HG02884 (cell line): Measurements from ENCODE around the gene TJP1.

Experiments
- ATAC-seq: cut with Tn5 transposase; IDR thresholded peaks from one replicate; pipeline ENCODE4 v1.9.1; 2021; ENCODE audit warnings: mild to moderate bottlenecking, moderate library complexity; ENCODE audit not compliant: unreplicated experiment

Gene TJP1

DNA sequence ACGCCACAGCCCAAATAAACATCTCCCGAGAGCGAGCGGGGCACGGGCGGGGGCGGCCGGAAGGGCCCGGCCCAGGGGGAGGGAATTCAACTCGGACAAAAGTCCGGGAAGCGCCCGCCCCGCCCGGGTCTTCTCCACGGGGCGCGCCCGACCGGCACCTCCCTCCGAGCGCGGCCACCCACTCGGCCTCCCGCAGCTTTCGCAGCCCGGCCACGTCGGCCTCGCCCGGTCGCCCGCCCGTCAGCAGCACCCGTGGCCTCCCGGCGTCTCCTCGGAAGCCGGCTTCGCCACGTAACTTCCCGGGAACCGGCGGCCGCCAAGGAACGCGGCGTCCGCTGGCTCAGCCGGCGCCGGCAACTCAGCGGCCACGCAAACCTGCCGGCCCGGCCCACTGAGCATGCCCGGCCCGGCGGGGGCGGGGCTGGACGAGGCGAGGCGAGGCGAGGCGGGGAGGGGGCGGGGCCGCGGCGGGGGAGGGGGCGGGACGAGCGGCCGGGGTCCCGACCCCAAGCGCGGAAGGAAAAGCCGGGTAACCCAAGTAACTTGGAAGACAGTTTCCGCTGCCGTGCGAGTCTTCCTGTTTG lies at the start of gene TJP1:
TJP1 (minus strand) TSS at position 369 of the 584 bp plus-strand sequence. CDS start 440 bp downstream, outside the sequence.
- ATAC-seq, result no peak

DNA sequence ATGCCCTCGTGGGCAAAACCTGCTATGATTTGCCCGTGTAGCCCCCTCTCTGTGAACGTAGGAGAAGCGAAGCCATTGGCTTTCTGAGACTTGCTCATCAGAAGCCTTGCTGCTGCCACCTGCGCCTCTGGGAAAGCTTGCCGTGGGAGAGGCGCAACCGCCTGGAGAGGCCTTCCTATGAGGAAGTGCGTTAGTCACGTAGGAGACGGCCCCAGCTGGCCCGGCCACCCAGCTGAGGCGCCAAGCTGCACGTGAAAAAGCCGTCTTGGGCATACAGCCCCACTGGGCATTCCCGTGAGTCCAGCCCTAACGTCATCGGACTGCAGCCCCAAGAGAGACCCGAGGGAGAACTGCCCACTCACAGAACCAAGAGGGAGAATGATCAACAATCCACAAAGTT lies 49.1 kb upstream of the TJP1 start:
- no peak for ATAC-seq

DNA sequence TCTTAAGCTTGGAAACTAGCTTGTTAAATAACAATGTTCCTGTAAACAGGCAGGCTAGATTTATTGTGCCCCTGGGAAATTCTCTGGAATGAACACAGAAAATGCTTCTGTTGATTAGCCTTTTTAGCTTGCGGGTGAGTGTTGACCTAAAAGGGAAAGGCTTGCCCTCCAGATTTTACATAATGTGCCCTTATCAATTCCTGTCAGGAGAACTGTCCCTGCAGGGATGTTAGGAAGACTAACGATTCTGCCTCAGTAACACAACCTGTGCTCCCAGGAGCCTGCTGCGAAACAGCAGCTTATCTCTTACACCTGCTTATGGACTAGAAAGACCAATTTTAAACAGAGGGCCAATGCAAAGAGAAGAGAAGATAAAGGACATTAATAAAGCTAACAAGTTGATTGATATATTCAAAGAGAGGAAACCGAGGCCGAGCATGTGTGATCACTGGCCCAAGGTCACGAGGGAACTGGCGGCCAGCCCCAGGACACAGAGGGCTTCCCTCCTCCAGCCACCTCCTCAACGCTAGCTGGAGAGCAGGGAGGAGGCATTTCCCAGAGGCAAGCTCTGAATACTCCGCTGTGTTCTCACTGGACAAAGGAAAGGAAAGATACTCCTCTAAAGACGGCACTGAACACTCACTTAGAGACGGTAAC lies 48.4 kb upstream of the TJP1 start:
- no peak for ATAC-seq

DNA sequence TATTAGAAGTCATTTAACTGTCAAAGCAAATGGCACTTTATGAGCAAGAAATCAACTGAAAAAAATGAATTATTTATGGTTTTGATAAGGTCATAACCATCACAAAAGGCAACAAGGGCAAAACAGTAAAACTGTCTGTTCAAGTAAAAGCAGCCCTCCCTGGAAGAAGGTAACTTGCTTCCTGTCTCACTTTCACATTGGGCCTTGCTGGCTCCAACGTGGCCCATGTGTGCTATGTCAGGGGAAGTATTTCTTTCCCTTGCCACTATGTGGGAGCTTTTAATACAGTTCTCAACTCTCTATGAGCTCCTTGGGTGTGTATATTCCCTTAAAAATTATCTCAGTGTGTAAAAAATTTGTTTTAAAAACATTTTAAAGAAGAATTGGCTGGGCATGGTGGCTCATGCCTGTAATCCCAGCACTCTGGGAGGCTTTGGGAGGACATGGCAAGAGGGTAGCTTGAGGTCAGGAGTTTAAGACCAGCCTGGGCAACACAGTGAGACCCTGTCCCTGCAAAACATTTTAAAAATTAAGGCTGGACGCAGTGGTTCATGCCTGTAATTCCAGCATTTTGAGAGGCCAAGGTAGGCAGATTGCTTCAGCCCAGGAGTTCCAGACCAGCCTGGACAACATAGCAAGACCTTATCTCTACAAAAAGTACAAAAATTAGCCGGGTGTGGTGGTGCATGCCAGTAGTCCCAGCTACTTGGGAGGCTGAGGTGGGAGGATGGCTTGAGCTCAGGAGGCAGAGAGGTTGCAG lies 45.2 kb upstream of the TJP1 start:
- ATAC-seq, result no peak

DNA sequence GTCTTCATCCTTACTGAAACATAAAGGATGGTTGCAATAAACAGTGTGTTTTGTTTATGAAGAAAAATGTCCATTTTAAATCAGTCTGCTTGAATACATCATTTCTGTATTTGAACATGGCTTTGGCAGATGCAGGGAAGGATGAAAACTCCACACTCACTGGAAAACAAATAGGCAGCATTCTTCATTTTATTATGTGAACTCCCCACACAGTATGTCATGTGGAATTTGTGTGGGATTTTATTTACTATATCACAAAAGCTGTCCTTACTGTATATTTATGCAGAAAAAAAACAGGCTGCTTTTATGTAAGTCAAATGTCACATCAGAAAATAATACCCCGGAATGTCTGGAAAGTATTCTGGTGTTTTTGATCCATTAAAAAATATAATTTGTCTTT lies 44.1 kb upstream of the TJP1 start:
- ATAC-seq, result no peak

DNA sequence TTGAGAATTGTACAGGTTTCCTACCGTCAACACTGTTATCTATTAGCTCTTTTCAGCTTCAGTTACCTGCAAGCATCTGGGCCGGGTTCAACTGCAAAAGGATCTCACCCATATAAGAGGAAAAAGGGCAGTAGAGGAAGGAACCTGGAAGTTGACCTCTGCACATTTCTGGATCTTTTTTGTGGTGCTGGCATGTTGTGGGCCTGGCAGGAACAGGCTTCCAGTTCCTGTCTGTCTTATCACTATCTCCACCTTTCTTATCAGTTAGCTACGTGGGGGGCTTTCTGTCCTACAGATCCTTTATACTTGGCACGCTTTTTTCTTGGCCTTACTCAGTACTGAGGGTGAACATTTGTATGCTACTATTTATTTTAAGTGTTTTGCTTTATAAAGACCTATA lies 42.2 kb upstream of the TJP1 start:
- no peak for ATAC-seq

DNA sequence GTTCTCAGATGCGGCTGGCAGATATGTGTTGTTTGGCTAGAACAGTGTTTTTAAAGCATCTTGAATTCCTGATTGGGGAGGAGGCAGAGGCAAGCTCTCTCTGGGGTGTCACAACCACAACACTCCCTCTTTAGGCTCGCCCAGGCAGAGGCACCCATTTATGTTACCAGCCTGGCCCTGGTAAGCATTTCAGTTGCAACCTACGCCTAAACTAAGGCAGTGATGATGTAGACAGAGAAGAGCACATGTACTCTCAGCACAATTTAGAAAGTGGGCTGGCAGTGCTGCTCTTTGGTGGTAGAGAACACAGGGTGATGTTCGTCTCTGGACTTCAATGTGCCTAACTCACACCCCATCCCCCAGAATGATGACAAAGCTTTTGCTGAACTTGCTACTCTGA lies 41.2 kb upstream of the TJP1 start:
- no peak for ATAC-seq

DNA sequence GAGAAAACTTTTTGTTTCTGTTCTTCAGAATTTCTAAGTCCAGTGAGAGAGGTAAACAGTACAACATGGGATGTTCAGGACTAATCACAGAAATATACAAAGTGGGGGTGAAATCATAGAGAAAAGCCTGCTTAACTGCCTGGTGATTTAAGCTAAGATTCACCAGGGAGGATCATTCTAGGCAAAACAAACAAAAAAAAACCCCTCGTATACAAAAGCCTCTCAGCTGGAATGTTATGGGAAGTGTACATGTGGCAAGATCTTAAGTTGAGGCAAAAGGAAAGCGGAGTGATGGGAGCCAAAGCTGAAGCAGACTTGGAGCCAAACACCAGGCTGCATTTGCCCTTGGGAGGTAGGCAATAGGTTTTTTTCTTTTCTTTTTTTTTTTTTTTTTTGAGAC lies 40.0 kb upstream of the TJP1 start:
- no peak for ATAC-seq

DNA sequence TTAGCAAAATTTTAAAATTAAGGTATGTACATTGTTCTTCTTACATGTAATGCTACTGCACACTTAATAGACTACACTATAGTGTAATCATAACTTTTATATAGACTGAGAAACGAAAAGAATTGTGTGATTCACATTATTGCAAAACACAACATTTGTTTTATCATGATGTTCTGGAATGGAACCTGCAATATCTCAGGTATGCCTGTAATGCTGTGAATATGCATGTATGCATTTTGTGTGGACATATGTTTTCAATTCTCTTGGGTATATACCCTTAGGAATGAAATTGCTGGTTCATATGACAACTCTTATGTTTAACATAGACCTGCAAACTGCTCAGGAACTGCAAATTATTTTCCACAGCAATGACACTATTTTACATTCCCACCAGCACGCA lies 38.6 kb upstream of the TJP1 start:
- no peak for ATAC-seq

DNA sequence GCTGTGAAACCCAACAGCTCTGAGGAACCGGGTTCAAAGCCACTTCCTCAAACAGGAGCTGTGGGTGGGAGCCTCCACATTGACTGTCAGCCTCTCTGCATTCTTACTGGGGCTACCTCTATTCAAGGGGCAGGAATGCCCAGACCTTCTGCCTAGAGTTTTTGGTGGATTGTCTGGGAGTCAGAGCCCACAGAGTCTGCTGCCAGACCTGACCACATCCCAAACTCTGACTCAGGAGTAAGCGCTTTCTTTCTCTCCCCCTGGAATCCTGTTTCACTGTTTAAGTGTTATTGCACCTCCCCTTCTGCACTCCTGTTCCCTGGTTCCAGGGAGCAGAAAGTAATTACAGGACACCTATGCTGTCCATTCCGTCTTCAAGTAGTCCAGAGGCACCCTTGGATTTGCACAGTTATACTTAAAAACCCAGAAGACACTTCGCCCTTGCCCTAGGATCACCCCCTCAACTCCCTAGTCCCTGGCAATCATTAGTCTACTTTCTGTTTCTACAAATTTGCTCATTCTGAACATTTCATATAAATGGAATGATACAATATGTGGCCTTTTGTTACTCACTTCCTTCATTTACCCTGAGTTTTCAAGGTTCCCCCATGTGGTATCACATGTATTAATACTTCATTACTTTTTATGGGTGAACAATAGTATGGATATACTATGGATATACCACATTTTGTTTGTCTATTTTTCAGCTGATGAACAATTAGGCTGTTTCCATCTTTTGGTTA lies 37.9 kb upstream of the TJP1 start:
- ATAC-seq, result no peak

DNA sequence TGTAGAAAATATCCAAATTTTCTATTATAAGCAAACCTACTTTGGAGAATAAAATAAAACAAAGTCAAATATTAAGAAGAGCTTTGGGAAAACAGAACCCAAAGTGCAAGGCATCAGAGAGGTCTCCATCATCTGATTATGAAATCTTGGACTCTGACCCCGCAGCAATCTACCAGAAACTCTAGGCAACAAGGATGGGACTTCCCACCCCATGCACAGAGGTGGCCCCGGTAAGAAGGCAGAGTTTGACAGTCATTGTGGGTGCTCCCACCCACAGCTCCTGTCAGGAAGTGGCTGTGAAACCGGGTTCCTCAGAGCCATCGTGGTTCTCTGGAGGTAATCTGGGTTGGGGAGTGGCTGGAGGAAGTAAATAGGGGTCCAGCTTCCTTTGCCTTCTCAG lies 37.0 kb upstream of the TJP1 start:
- ATAC-seq, result no peak

DNA sequence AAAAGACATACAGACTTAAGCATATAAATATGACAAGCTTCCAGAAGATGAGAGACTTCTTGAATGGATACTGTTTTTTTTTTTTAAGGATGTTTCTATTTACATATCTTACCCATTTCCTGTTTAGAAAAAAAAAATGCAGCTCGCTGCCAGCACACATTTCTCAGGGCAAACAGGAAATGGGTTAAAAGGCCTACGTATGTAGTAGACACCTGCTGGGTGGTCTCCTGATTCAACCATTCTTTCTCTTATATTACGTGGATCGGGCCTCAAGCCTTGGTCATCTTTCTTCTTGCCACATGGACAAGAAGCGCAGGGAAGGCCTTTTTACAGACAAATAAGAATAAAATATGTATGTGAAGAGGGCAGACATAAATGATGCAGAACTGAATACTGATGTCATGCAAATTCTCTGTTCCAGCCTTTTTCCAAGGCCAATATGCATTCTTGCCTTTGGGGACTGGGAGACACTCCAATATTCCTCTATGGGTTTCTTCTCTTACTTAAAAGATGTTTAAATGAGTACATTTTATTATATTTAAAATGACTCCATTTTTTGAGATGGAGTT lies 35.0 kb upstream of the TJP1 start:
- no peak for ATAC-seq

DNA sequence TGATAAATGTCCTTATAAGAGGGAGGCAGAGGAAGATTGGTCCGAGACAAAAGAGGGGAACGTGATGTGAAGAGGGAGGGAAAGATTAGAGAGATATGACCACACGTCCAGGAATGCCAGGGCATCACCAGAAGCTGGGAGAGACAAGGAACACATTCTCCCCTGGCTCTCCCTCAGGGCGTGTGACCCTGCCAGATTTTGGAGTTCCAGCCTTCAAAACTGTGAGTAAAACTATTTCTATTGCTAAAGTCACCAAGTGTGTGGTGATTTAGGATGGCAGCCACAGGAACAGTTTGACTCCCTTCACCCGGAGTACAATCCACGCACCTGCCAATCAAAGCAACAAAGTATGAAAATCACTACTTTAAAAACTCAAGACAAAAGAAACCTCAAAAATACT lies 32.1 kb upstream of the TJP1 start:
- no peak for ATAC-seq

DNA sequence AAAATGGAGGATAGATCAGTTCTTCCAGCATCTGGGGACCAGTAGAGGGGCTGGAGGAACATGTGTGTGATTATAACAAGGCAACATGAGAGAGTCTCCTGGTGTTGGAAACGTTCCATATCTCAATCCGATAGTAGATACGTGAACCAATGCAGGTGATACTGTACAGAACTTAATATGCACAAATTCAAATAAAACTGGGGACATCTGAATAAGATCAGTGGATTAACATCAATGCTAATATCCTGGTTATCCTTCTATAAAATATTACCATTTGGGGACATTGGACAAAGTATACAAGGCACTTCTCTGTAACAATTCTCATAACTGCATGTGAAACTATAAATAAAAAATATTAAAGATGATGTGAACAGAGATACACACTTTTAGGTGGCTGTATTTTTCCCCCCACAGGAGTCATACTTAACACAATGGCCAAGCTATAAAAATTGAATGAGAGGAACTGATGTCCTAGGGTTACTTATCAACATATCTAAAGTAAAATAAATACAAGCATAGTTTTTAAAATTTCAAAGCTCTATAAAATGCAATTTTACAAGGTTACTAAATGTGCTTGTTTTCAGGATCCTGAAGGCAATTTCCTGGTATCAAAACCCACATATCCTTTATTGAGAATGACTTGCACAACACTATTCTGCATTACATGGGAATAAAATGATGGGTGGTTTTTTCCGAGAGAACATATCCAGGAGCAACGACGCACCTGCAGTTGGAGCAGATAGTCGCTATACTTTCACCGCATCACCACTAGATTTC lies 31.1 kb upstream of the TJP1 start:
- no peak for ATAC-seq

DNA sequence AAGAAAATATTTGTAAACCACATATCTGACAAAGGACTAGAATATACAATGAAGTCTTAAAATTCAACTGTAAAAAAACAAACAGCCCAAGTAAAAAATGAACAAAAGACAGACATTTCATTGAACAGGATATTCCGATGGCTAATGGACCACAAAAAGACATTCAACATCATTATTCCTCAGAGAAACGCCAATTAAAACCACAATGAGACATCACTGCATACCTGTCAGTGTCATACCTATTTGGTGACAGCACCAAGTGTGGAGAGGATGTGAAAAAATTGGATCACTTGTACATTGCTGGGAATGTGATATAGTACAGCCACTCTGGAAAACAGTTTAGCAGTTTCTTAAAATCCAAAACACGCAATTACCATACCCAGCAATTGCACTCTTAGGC lies 29.9 kb upstream of the TJP1 start:
- no peak for ATAC-seq

DNA sequence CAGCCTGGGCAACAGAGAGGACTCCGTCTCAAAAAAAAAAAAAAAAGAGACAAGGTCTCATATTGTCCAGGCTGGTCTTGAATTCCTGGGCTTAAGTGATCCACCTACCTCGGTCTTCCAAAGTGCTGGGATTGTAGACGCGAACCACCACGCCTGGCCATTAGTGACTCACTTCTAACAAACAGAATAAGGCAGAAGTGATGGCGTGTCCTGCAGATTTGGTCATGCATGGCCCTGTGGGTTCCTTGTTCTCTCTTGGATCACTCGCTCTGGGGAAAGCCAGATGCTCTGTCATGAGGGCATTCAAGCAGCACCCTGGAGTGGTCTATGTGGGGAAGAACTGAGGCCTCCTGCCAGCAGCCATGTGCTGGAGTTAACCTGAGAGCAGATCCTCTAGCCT lies 27.4 kb upstream of the TJP1 start:
- ATAC-seq, result no peak

DNA sequence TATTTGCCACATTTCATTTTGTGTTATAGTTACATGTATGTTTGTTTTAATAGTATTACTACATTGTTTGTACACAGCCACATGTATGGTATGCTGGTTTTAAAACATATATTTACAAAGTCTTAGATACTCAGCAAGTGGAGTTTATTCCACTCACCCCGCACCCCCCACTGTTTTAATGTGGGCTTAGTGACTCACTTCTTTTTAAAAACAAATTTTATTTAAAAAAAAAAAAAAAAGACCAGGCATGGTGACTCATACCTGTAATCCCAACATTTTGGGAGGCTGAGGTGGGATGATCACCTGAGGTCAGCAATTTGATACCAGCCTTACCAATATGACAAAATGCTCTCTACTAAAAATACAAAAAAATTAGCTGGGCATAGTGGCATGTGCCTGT lies 26.9 kb upstream of the TJP1 start:
- ATAC-seq, result no peak

DNA sequence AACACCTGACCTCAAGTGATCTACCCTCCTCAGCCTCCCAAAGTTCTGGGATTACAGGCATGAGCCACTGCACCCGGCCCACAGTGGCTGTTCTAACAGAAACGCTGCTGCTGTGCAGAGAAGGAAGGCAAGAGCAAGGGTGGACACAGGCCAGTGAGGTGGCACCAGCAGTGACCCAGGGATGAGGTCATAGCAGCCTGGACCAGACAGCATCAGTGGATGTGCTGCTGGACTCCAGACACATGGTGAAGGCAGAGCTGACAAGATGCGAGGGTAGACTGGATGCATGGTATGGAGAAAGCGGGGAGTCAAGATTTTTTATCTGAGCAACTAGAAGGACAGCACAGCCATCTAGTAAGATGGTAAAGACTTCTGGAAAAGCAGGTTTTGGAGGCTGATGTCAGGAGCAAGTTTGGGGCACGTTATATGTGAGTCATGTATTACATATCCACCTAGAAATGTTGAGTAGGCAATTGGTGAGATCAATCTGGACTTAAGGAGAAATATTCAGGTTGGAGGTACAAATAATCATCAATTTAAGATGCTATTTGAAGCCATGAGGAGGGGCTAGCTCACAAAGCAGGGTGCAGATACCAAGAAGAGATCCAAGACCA lies 22.1 kb upstream of the TJP1 start:
- no peak for ATAC-seq

DNA sequence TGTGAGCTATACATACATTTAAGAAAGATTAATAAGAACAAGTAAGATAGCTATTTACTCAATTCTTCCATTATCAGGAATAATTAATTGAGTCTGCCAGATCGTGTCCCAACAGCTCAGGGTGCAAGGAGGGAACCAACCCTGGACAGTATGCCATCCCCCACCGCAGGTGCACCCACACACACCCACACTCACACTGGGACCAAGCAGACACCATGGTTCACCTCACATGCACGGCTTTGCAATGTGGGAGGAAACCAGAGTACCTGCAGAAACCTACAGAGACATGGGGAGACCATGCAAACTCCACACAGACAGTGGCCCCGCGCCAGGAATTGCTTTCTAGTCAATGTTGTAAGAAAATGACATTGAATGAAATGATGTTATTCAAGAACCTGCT lies 20.0 kb upstream of the TJP1 start:
- ATAC-seq, result no peak

DNA sequence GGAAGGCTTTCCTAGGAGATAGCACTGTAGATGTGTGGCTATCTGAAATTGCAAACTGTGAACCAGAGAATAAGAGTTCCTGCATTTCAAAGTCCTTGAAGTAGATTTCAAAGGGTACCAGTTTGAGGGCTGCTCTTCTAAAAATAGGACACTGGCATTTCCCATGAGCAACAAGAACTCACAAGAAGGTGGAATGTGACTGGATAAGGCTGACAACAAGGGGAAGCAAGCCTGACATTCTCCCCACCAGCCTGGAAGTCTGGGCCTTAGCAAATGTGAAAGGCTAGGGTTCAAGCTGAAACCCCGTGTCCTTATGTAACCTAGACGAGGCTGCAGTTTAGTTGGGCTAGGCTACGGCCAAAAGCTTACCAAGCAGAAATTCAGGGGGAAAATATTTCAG lies 18.7 kb upstream of the TJP1 start:
- no peak for ATAC-seq
